ENCODE measurements around the gene UTF1. TPM values are rescaled to one million over a fixed set of nuclear protein-coding genes. Genes with fewer than 3 reads are reported as not detected.
"Not testable (repeated sequence)": the region's sequence is repeated elsewhere in the genome, so short reads cannot be mapped to it uniquely, and the experiment has no call there.

The UTF1 gene
- total RNA-seq, 1 experiment from 2014 or later = not detected

DNA sequence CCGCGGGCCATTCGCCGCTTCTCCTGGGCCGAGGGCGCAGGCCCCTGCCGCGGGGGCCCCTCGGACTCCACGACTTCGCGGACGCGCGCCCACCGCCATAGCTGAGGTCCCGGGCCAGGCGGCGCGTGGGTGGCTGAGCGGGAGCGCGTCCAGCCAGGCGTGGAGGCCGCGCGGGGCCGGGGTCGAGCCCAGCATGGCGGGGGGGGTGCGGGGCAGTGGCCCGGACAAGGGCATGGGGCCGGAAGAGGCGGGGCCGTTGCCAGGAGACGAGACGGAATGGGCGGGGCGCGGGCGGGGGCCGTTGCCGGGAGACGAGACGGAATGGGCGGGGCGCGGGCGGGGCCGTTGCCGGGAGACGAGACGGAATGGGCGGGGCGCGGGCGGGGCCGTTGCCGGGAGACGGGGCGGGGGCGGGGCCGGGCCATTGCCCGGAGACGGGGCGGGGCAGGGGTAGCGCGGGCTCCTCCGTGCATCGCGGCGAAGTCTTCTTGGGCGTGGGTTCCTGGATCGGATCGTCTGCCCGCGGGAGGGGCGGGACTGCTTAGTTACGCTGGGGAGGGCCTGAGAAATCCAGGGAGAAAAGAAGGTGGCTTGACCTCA is 31.8 kb downstream of the UTF1 start:
- peak; percentile 79 for DNase-seq

DNA sequence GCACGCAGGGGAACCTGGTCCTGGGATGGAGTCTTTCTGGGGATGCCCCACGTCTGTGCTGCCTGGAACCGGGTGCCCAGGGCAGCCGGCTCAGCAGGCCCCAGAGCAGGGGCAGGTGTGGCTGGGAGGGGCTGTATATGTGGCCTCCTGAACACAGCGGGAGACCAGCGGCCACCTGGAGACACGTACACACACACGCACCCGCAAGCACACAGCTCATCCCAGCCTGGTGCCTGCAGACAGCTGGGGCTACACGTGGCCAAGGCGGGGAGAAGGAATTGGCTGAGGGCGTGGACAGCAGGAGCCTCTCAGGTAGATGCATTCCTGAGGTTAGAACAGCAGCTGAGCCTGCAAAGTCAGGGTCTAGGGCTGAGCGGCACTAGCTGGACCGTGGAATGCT is 32.7 kb downstream of the UTF1 start:
- H3K9me3 ChIP-seq = no peaks in the 10 kb centered on the region
- no peak overlapping the region for H3K4me3 ChIP-seq
- no peaks in the 10 kb centered on the region for H3K27me3 ChIP-seq
- no peaks in the 10 kb centered on the region for H3K36me3 ChIP-seq
- no peak for DNase-seq

More for the DNA sequence above, 31.8 kb downstream of the UTF1 start:
- no peaks in the 10 kb centered on the region for H3K27me3 ChIP-seq
- H3K36me3 ChIP-seq = no peaks in the 10 kb centered on the region
- H3K4me3 ChIP-seq = peak overlapping the region; percentile 51
- no peaks in the 10 kb centered on the region for H3K9me3 ChIP-seq

GRCh38 chr10:133263674-133264073 is 33.7 kb downstream of the UTF1 start:
- Histone ChIP-seq H3K4me3 (no peak overlapping the region), H3K9me3 (no peaks in the 10 kb centered on the region), H3K27me3 (no peaks in the 10 kb centered on the region), H3K36me3 (no peaks in the 10 kb centered on the region)
- DNase-seq = no peak

DNA sequence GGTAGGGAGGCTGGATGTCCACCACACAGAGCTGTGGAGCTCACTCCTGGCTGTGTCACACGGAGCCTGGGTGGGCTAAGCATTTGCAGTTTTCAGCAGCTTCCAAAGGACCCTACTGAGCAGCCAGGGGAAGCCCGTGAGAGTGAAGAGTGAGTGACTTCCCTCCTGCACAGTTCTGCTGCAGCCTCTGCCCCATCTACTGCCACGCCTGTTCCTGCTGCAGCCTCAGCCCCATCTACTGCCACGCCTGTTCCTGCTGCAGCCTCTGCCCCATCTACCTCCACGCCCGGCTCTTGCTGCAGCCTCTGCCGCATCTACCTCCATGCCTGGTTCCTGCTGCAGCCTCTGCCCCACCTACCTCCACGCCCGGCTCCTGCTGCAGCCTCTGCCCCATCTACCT is 34.4 kb downstream of the UTF1 start:
- DNase-seq = no peak
- Histone ChIP-seq H3K4me3 (no peak overlapping the region), H3K9me3 (no peaks in the 10 kb centered on the region), H3K27me3 (no peaks in the 10 kb centered on the region), H3K36me3 (no peaks in the 10 kb centered on the region)

DNA sequence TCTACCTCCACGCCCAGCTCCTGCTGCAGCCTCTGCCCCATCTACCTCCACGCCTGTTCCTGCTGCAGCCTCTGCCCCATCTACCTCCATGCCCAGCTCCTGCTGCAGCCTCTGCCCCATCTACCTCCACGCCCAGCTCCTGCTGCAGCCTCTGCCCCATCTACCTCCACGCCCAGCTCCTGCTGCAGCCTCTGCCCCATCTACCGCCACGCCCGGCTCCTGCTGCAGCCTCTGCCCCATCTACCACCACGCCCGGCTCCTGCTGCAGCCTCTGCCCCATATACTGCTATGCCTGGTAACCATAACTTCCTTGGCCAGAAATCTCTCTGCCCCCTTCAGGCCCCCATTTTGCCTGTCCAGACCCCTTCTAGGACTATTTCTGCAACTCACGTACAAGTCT is 35.0 kb downstream of the UTF1 start:
- not testable (repeated sequence) for DNase-seq, H3K36me3 ChIP-seq, H3K4me3 ChIP-seq, H3K9me3 ChIP-seq, H3K27me3 ChIP-seq

DNA sequence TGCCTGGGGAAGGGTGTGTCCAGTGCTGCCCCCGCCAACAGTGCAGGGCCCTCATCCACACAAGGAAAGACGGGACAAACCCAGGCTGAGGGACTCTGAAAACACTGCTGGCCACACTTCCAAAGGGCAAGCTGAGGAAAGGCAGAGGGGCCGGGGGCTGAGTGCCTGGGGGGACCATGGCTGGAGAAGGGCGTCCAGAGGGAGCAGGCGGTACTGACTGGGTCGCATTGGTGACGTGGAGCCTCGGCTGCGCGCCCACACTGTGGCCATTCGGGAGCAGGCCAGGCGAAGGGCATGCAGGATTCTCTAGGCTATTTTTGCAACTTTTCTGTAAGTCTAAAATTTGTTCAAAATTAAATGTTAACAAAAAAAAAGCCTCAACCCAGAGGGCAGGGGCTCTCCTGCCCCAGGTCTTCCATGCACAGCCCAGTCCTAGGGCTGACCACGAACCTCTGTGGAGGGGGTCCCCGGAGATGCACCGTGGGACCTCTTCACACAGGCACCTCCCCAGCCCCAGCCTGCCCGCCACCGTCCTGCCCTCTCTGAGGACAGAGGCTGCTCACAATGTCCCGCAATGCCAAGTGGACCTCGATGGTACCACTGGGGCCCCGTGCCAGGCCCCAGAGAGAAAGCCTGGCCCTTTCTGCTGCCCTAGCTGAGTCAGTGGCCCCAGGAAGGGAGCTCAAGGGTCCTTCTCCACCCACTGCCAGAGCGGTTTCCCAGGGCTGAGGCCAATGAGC is 36.2 kb downstream of the UTF1 start:
- Histone ChIP-seq H3K36me3 (no peaks in the 10 kb centered on the region), H3K9me3 (no peaks in the 10 kb centered on the region), H3K27me3 (no peaks in the 10 kb centered on the region), H3K4me3 (no peak overlapping the region)
- no peak for DNase-seq

DNA sequence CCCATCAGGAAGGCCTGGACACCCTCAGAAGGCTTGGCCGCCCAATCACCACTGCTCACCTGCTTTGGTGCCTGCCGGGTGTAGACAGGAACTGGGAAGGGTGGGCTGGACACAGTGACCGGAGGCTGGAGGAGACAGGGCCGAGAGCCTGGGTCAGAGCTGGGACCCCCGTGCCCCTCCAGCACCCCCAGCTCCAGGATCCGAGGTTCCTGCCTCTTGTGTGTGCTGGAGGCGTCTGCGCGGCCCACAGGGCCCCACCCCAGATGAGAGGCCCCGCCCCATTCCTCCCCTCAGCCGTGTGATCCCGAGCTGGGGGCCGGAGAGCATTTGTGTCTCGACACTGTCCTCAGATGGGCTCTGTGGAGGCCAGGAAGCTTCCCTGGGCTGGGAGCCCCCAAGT is 37.3 kb downstream of the UTF1 start:
- Histone ChIP-seq H3K4me3 (no peak overlapping the region), H3K27me3 (no peaks in the 10 kb centered on the region), H3K36me3 (no peaks in the 10 kb centered on the region), H3K9me3 (no peaks in the 10 kb centered on the region)
- DNase-seq = no peak

- no peaks in the 10 kb centered on the region for H3K9me3 ChIP-seq
- no peak for DNase-seq
- H3K27me3 ChIP-seq = no peaks in the 10 kb centered on the region
- H3K4me3 ChIP-seq = no peak overlapping the region
- H3K36me3 ChIP-seq = no peaks in the 10 kb centered on the region
Observed at GRCh38 chr10:133267829-133268228, 37.8 kb downstream of the UTF1 start.

- no peak overlapping the region for H3K4me3 ChIP-seq
- DNase-seq = no peak
Observed at GRCh38 chr10:133268532-133268931, 38.5 kb downstream of the UTF1 start.

GRCh38 chr10:133269367-133269766 is 39.4 kb downstream of the UTF1 start:
- Histone ChIP-seq H3K4me3 (no peak overlapping the region), H3K9me3 (no peaks in the 10 kb centered on the region), H3K36me3 (no peaks in the 10 kb centered on the region), H3K27me3 (no peaks in the 10 kb centered on the region)
- DNase-seq = no peak

More at GRCh38 chr10:133268532-133268931, 38.5 kb downstream of the UTF1 start:
- Histone ChIP-seq H3K36me3 (no peaks in the 10 kb centered on the region), H3K27me3 (no peaks in the 10 kb centered on the region), H3K9me3 (no peaks in the 10 kb centered on the region)

DNA sequence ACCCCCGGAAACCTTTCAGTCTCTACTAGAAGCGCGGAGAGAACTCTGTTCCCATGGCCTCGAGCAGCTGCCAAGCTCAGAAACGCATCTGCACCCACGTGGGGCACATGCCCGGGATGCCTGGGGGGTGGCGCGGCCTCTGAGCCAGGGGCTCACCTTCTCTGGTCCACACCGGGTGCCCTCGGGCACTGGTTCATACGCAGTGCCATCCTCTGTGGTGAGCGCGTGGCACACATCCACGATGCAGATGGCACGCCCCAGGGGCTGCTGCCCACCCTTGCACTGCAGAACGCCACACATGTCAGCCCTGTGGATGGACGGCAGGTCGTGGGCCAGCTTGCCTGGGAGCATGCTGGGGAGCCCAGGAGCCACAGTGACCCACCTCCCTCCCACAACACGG is 40.2 kb downstream of the UTF1 start:
- Histone ChIP-seq H3K27me3 (no peaks in the 10 kb centered on the region), H3K36me3 (no peaks in the 10 kb centered on the region), H3K9me3 (no peaks in the 10 kb centered on the region), H3K4me3 (no peak overlapping the region)
- DNase-seq = no peak

DNA sequence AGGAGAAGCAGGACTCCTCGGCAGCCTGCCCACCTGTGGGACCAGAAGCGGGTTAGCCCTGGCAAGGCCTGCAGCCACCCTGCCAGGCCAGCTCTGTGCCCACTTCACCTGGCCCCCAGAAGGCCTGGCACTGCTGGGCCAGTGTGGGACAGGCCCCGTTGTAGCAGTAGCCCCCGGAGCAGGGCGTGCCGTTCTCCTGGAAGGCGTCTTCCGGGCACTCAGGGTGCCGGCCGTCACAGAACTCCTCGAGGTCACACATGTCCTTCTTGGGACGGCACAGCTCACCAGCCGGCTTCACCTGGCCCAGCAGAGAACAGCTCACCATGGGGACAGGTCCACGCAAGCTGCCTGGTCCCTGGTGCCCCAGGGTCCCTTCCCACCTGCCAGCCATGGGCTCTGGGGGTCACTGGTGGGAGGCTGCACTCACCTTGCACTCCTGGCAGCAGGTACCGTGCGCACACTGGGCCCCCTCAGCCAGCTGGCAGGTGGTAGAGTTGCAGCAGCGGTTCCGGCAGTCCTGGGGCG is 40.8 kb downstream of the UTF1 start:
- Histone ChIP-seq H3K36me3 (no peaks in the 10 kb centered on the region), H3K9me3 (no peaks in the 10 kb centered on the region), H3K4me3 (no peak overlapping the region), H3K27me3 (no peaks in the 10 kb centered on the region)
- no peak for DNase-seq

DNA sequence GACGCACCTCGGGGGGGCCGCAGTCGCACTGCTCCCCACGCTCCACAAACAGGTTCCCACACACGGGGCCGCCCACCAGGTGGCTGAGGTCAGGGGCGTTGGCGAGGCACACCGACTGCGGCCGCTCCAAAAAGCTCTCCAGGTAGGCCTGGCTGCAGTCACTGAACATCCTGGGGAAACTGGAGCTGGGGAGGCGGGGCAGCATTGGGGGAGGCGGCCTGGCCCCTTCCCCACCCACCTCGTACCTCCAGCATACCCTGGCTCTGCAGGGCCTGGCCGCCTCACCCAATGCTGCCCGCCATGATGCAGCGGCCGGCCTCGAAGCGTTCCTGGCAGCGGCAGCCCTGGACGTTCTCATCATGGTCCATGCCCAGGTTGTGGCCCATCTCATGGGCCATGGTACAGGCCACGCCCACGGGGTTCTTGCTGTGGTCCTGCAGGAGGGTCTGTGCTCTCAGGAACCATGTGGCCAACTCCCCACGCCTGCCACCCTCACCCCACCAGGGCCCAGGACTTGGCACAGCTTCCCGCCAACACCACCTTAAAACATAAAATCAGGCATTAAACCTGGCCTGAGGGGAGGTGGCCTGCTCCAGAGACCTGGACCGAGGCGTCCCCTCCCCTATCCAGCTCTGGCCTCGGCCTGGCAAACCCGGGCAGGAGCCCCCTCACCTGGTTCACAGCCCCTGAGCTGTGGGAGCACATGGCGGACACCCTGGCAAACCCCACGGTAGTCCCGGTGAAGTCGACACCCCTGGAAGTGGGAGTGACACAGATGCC is 41.7 kb downstream of the UTF1 start:
- H3K9me3 ChIP-seq = no peaks in the 10 kb centered on the region
- no peaks in the 10 kb centered on the region for H3K36me3 ChIP-seq
- H3K4me3 ChIP-seq = no peak overlapping the region
- no peak for DNase-seq
- no peaks in the 10 kb centered on the region for H3K27me3 ChIP-seq

GRCh38 chr10:133272301-133272963 is 42.4 kb downstream of the UTF1 start:
- Histone ChIP-seq H3K36me3 (no peaks in the 10 kb centered on the region), H3K27me3 (no peaks in the 10 kb centered on the region), H3K9me3 (no peaks in the 10 kb centered on the region), H3K4me3 (no peak overlapping the region)
- no peak for DNase-seq

GRCh38 chr10:133272964-133273420 is 43.0 kb downstream of the UTF1 start:
- no peaks in the 10 kb centered on the region for H3K9me3 ChIP-seq
- no peak overlapping the region for H3K4me3 ChIP-seq
- H3K36me3 ChIP-seq = no peaks in the 10 kb centered on the region
- no peaks in the 10 kb centered on the region for H3K27me3 ChIP-seq
- no peak for DNase-seq

DNA sequence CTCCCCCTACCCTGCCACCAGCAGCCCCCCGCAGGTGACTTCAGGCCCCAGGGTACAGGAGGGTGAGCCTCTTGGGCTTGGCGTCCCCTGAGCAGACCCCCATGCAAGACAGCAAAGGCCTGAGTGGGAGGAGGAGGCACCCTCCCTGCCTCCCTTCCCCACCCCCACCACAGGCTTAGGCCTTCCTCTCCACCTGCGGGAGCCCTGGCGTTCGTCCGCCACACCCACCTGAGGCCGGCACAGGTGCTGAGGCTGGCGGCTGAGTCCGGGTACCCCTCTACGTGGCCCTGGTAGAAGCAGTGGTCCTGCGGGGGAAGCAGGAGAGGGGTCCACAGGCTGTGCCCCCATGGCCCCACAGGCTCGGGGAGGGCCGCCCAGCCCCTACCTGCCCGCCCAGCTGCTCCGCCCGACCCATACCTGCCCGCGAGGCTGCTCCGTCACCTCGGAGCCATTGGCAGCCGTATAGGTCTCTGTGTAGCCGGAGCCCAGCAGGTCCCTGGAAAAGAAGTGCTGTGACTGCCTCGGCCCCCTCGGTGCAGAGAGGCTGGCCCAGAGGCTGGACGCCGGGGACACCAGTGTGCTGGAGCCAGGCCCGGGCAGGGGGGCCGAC is 43.6 kb downstream of the UTF1 start:
- Histone ChIP-seq H3K36me3 (no peaks in the 10 kb centered on the region), H3K9me3 (no peaks in the 10 kb centered on the region), H3K27me3 (no peaks in the 10 kb centered on the region), H3K4me3 (no peak overlapping the region)
- DNase-seq = no peak

Data from MG63 (cell line).